ENCODE measurements around the gene FNDC11. TPM values are rescaled to one million over a fixed set of nuclear protein-coding genes. Genes with fewer than 3 reads are reported as not detected.

Gene FNDC11
- total RNA-seq, 4 donors from 2014 or later, result not detected

DNA sequence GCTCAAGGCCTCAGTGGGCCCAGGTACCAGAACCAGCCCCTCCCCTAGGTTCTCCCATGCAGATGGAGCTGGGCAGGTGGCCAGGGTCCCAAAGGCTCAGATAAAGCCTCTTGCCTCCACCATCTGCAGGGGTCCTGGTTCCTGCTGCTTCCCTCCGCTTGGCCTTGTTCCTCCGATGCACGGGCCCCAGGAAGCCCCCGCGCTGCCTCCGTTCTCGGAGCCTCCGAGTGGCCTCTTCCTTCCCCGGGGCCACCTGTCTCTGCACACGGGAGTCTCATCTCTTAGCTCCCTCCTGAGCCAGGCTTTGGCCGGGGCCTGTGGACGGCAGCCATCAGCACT lies 14.9 kb upstream of the FNDC11 start:
- Histone ChIP-seq H3K4me3 (no peak overlapping the region), H3K4me1 (peaks cover 16 to 49% (median 38%) of the 10 kb centered on the region in 4 donors), H3K9me3 (no peaks in the 10 kb centered on the region), H3K27ac (peak overlapping the region; percentile 89 to 98 (median 96)), H3K27me3 (peaks cover 10% of the 10 kb centered on the region), H3K36me3 (no peaks in the 10 kb centered on the region)
- intact Hi-C loops (cut with DNase I; ENCODE audit: low total_unique reads) (loop anchor here (5.0 to 10.0 kb wide), 2 partner anchors 246 to 433 kb away; no protein-coding TSS in a partner anchor), in situ Hi-C loops (cut with MboI; ENCODE audit: low pct_ligation_motif_present in 1 of 4, low pct_unique_long_range_greater_than_20kb in 1 of 4, low sequenced_read_pairs in 3 of 4) (loop anchor here in 1 of 4 donors (25.0 kb wide), 1 partner anchor 98 kb away; the partner anchor contains the start of gene GMEB2)
- 40% methylated on average over 11 of the region's 12 CpGs; no CpG with 5 or more reads in 1 of the 2 donors for WGBS, 2 donors (ENCODE audit: low coverage in 1 of 2)
- TF ChIP-seq POLR2AphosphoS5 (IDR thresholded peaks at IDR 0.05) (no peak), POLR2A (IDR thresholded peaks at IDR 0.05) (no peak), EP300 (IDR thresholded peaks at IDR 0.05; ENCODE audit: low read depth) (no peak)
- TF ChIP-seq, protein P1, sequence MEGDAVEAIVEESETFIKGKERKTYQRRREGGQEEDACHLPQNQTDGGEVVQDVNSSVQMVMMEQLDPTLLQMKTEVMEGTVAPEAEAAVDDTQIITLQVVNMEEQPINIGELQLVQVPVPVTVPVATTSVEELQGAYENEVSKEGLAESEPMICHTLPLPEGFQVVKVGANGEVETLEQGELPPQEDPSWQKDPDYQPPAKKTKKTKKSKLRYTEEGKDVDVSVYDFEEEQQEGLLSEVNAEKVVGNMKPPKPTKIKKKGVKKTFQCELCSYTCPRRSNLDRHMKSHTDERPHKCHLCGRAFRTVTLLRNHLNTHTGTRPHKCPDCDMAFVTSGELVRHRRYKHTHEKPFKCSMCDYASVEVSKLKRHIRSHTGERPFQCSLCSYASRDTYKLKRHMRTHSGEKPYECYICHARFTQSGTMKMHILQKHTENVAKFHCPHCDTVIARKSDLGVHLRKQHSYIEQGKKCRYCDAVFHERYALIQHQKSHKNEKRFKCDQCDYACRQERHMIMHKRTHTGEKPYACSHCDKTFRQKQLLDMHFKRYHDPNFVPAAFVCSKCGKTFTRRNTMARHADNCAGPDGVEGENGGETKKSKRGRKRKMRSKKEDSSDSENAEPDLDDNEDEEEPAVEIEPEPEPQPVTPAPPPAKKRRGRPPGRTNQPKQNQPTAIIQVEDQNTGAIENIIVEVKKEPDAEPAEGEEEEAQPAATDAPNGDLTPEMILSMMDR (IDR thresholded peaks at IDR 0.05), result no peak
- DNase-seq, result no peak

DNA sequence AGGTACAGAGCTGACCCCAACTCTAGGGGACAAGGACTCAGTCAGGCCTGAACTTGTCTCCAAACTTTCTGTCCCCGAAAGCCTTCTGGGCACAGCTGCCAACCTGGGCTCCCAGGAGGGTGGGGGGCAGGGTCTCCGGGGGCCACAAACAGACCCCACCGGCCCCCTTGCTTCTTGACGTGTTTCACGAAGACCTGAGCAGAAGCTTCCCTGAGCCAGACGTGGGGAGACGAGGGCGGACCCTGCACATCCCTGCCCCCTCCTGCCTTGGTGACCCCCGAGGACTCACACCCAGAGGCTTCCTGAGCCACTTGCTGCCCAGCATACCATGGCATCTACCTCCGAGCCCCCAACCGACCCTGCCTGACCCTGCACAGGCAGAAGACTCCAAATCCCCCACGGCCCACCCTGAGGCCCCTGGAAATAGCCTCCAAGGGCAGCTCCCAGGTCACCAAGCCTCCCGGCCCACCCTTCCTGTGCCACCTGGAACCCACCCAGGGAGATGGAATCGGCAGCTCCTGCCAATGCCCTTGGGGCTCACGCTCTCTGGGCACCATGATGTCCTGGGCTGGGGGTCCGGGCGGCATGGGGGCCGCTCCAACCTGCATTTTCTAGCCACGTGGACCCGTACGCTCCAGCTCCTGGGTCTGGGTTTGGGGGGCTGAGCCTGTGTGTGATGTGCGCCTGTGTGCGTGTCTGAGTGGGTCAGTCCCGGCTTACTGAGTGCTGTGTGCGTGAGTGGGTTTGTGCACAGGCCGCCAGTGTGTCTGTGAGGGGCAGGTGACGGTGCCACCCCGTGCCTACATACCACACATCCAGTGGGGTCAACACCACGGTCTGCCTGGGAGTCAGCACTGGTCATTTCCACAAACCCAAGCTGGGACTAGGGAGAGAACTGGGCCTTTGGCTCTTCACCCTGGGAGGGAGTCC lies 14.3 kb upstream of the FNDC11 start:
- Histone ChIP-seq H3K27me3 (peaks cover 5% of the 10 kb centered on the region), H3K9me3 (no peaks in the 10 kb centered on the region), H3K4me1 (peaks cover 10 to 49% (median 37%) of the 10 kb centered on the region in 4 donors), H3K27ac (peak overlapping the region; percentile 89 to 98 (median 96)), H3K36me3 (no peaks in the 10 kb centered on the region), H3K4me3 (no peak overlapping the region)
- intact Hi-C loops (cut with DNase I; ENCODE audit: low total_unique reads), result loop anchor here (5.0 to 10.0 kb wide), 2 partner anchors 245 to 433 kb away; no protein-coding TSS in a partner anchor
- 87% methylated on average over 26 of the region's 29 CpGs; no CpG with 5 or more reads in 1 of the 2 donors for WGBS, 2 donors (ENCODE audit: low coverage in 1 of 2)
- TF ChIP-seq, protein P1 (IDR thresholded peaks at IDR 0.05), result no peak
- TF ChIP-seq POLR2A (IDR thresholded peaks at IDR 0.05), result no peak
- in situ Hi-C loops (cut with MboI; ENCODE audit: low pct_ligation_motif_present in 1 of 4, low pct_unique_long_range_greater_than_20kb in 1 of 4, low sequenced_read_pairs in 3 of 4), result loop anchor here in 1 of 4 donors (25.0 kb wide), 1 partner anchor 98 kb away; the partner anchor contains the start of gene GMEB2
- no peak for DNase-seq

DNA sequence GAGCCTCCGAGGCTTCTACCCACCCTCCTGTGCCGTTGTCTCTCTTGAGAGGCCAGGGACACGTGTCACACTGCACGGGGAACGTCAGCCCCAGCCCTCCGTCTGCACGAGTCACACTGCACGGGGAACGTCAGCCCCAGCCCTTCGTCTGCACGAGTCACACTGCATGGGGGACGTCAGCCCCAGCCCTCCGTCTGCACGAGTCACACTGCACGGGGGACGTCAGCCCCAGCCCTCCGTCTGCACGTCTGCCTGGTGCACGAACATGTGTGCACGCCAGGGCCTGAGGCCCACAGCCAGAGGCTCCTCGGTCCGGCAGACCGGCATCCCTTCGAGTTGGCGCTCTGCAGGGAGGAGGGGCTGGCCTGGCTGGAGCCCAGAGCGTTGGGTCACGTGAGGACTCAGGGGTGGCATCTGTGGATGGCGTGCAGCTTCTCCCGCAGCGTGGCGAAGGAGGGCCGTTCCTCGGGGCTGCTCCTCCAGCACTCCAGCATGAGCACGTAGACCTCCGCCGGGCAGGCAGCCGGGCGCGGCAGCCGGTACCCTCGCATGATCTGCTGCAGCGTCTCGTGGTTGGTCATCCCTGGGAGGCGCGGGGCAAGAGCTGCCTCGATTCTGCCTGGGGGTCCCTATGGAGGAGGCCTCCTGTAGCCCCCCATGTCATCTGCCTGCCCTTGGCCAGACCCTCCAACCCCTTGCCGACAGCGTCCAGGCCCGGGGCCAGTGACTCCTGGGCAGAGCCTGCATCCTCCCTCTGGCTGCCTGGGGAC lies 13.4 kb upstream of the FNDC11 start:
- Histone ChIP-seq H3K27me3 (no peaks in the 10 kb centered on the region), H3K4me1 (peaks cover 10 to 46% (median 40%) of the 10 kb centered on the region in 4 donors), H3K36me3 (no peaks in the 10 kb centered on the region), H3K9me3 (no peaks in the 10 kb centered on the region), H3K4me3 (no peak overlapping the region), H3K27ac (no peak overlapping the region)
- intact Hi-C loops (cut with DNase I; ENCODE audit: low total_unique reads) (no loop called here), in situ Hi-C loops (cut with MboI; ENCODE audit: low pct_ligation_motif_present in 1 of 4, low pct_unique_long_range_greater_than_20kb in 1 of 4, low sequenced_read_pairs in 3 of 4) (loop anchor here in 1 of 4 donors (25.0 kb wide), 1 partner anchor 97 kb away; the partner anchor contains the start of gene GMEB2)
- TF ChIP-seq EP300 (IDR thresholded peaks at IDR 0.05; ENCODE audit: low read depth), result no peak
- DNase-seq, result no peak
- 73 to 80% methylated on average over 6 to 37 of the region's 49 CpGs for WGBS, 2 donors (ENCODE audit: low coverage in 1 of 2)

DNA sequence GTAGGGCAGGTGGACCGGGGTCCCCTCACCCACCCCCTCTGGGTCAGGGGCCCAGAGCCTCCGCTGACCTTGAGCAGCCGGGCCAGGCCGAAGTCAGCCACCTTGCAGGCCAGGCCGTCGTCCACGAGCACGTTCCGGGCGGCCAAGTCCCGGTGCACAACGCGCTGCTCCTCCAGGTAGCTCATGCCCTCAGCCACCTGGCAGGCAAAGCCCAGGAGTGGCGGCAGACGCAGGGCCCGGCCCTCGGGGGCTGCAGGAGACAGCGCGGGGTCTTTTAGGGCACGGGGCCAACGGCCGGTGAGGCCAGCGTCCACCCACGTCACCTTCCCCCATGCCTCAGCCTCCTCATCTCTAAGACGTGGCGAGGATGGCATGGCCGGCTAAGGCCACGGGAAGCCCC lies 12.6 kb upstream of the FNDC11 start:
- peak overlapping the region in 2 of 4 donors; percentile 15 to 81 for H3K27ac ChIP-seq
- peaks cover 12 to 50% (median 43%) of the 10 kb centered on the region in 4 donors for H3K4me1 ChIP-seq
- in situ Hi-C loops (cut with MboI; ENCODE audit: low pct_ligation_motif_present in 1 of 4, low pct_unique_long_range_greater_than_20kb in 1 of 4, low sequenced_read_pairs in 3 of 4) (loop anchor here in 1 of 4 donors (25.0 kb wide), 1 partner anchor 96 kb away; the partner anchor contains the start of gene GMEB2), intact Hi-C loops (cut with DNase I; ENCODE audit: low total_unique reads) (no loop called here)
- DNase-seq, result no peak
- H3K9me3 ChIP-seq, result no peaks in the 10 kb centered on the region
- H3K36me3 ChIP-seq, result no peaks in the 10 kb centered on the region
- H3K27me3 ChIP-seq, result peaks cover 4% of the 10 kb centered on the region
- TF ChIP-seq, protein P1 (IDR thresholded peaks at IDR 0.05), result no peak
- TF ChIP-seq POLR2AphosphoS5 (IDR thresholded peaks at IDR 0.05) (no peak), POLR2A (IDR thresholded peaks at IDR 0.05) (no peak), EP300 (IDR thresholded peaks at IDR 0.05; ENCODE audit: low read depth) (no peak)
- H3K4me3 ChIP-seq, result peak overlapping the region in 1 of 4 donors; percentile 26
- 90% methylated on average over 20 of the region's 28 CpGs; no CpG with 5 or more reads in 1 of the 2 donors for WGBS, 2 donors (ENCODE audit: low coverage in 1 of 2)

All from transverse colon (tissue), 4 donors.